SK-N-MC (cell line): ENCODE data around the gene RNF150.

Experiments used
- EZH2 ChIP-seq: fragments of 200-600 bp; sonication (generic); IDR thresholded peaks from one replicate; pipeline ENCODE4 v1.6.1; 2017; ENCODE audit warnings: antibody characterized with exemption
- FOXP2 ChIP-seq: optimal IDR thresholded peaks from 2 replicates; pipeline ENCODE3; 2011; ENCODE audit warnings: mild to moderate bottlenecking, moderate library complexity; ENCODE audit not compliant: insufficient read depth; ENCODE audit errors: extremely low read length, control extremely low read depth
- POLR2AphosphoS5 ChIP-seq: IDR thresholded peaks from 2 replicates; pipeline ENCODE4 v1.6.1; 2012; ENCODE audit warnings: mild to moderate bottlenecking, low read depth, low read length, borderline replicate concordance

- TF ChIP-seq POLR2AphosphoS5 (no peak), EZH2 (no peak), FOXP2 (no peak)
These were observed 94.8 kb downstream of the RNF150 start for GRCh38 chr4:141038428-141038827.
